SU-DHL-6 (cell line): Measurements from ENCODE around the gene LIMCH1.

Experiments
- H2AFZ ChIP-seq: fragments of 200-600 bp; sonication (generic); 2 replicates; pipeline ENCODE4 v1.6.1; 2014; ENCODE audit warnings: low read depth, mild to moderate bottlenecking, moderate library complexity, mixed read lengths, antibody characterized with exemption, low read length; ENCODE audit not compliant: severe bottlenecking
- H3F3A ChIP-seq: fragments of 200-600 bp; shearing (Covaris generic); 2 replicates; pipeline ENCODE4 v1.6.0; 2016; ENCODE audit warnings: antibody characterized with exemption, mild to moderate bottlenecking; ENCODE audit not compliant: insufficient read depth
- H3K27ac ChIP-seq: fragments of 200-600 bp; sonication (generic); 2 replicates; pipeline ENCODE4 v1.5.1; 2016; ENCODE audit warnings: low read depth, mild to moderate bottlenecking, low read length, moderate library complexity, mixed read lengths
- H3K27me3 ChIP-seq: fragments of 200-600 bp; sonication (generic), shearing (Covaris generic); 2 replicates; pipeline ENCODE4 v1.6.0; 2014; ENCODE audit warnings: mild to moderate bottlenecking, low read length
- H3K36me3 ChIP-seq: fragments of 200-600 bp; sonication (generic); 2 replicates; pipeline ENCODE4 v1.6.1; 2014; ENCODE audit warnings: mild to moderate bottlenecking, low read length, mixed read lengths
- H3K4me2 ChIP-seq: fragments of 300-600, 200-600 bp; shearing (Covaris generic), sonication (generic); 2 replicates; pipeline ENCODE4 v1.6.0; 2014; ENCODE audit warnings: low read length, low read depth, mild to moderate bottlenecking; ENCODE audit not compliant: poor library complexity, severe bottlenecking
- H3K4me3 ChIP-seq: fragments of 200-600 bp; sonication (generic); 2 replicates; pipeline ENCODE4 v1.5.1; 2014; ENCODE audit warnings: antibody characterized with exemption, low read length, mild to moderate bottlenecking, mixed read lengths; ENCODE audit not compliant: insufficient read depth, poor library complexity, severe bottlenecking
- H3K79me2 ChIP-seq: fragments of 200-600 bp; sonication (generic); 2 replicates; pipeline ENCODE4 v1.6.1; 2014; ENCODE audit warnings: mild to moderate bottlenecking, low read length, moderate library complexity; ENCODE audit not compliant: insufficient read depth
- H3K9ac ChIP-seq: fragments of 200-600 bp; sonication (generic); 2 replicates; pipeline ENCODE4 v1.7.0; 2014; ENCODE audit warnings: mild to moderate bottlenecking, low read length
- H3K9me2 ChIP-seq: fragments of 200-600 bp; sonication (generic); replicated peaks from 2 replicates; pipeline ENCODE4 v1.6.1; 2014; ENCODE audit warnings: low read length; ENCODE audit not compliant: insufficient read depth
- H3K9me3 ChIP-seq: fragments of 200-600 bp; sonication (generic); 2 replicates; pipeline ENCODE4 v1.6.1; 2014; ENCODE audit warnings: low read length, mixed read lengths; ENCODE audit not compliant: insufficient read depth
- H4K20me1 ChIP-seq: fragments of 200-600 bp; sonication (generic); 2 replicates; pipeline ENCODE4 v1.6.1; 2014; ENCODE audit warnings: low read depth, mild to moderate bottlenecking, antibody characterized with exemption, low read length, moderate library complexity, mixed read lengths
- CTCF ChIP-seq: fragments of 200-600 bp; sonication (generic); IDR thresholded peaks from one replicate; pipeline ENCODE4 v1.5.1; 2017; ENCODE audit warnings: antibody characterized with exemption, mild to moderate bottlenecking, low read length, moderate library complexity; ENCODE audit not compliant: insufficient read depth, poor library complexity, severe bottlenecking
- EZH2phosphoT487 ChIP-seq: fragments of 200-600 bp; sonication (generic), shearing (Covaris generic); conservative IDR thresholded peaks from 2 replicates; pipeline ENCODE4 v1.6.1; 2018; ENCODE audit warnings: mild to moderate bottlenecking, antibody characterized with exemption, low read length, moderate library complexity, mixed read lengths

The LIMCH1 gene

DNA sequence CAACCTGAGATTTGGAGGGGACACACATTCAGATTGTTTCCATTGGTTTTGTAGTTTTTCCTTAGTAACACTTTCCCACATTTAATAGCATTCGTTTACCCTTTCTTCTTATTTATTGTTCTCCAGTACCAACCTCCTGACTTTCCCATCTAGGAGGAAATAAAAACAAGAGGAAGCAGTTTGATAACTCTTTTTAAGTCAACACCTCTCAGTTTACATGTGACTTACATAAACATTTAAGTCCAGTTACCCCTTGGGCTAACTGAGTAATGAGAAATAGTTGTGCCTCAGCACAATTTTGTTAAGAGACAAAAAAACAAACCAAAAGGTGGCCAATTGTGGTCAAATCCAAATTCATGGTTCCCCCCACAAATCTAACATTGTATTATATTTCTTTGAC is 175.8 kb downstream of the LIMCH1 start:
- Histone ChIP-seq H2AFZ (no peak overlapping the region), H4K20me1 (no peaks in the 10 kb centered on the region), H3K27me3 (no peaks in the 10 kb centered on the region), H3K9ac (no peak overlapping the region), H3K27ac (no peak overlapping the region), H3K4me2 (no peak overlapping the region), H3K9me3 (no peaks in the 10 kb centered on the region), H3K9me2 (no peaks in the 10 kb centered on the region), H3K36me3 (no peaks in the 10 kb centered on the region), H3K79me2 (no peaks in the 10 kb centered on the region), H3F3A (no peaks in the 10 kb centered on the region), H3K4me3 (no peak overlapping the region)
- TF ChIP-seq EZH2phosphoT487 (no peak), CTCF (no peak)

- no peak overlapping the region for H2AFZ ChIP-seq
- H4K20me1 ChIP-seq: no peaks in the 10 kb centered on the region
- no peaks in the 10 kb centered on the region for H3K27me3 ChIP-seq
- TF ChIP-seq CTCF (no peak), EZH2phosphoT487 (no peak)
- H3K9me3 ChIP-seq: no peaks in the 10 kb centered on the region
- no peak overlapping the region for H3K27ac ChIP-seq
- H3K4me2 ChIP-seq: no peak overlapping the region
- no peaks in the 10 kb centered on the region for H3K9me2 ChIP-seq
- H3K9ac ChIP-seq: no peak overlapping the region
- H3F3A ChIP-seq: no peaks in the 10 kb centered on the region
- no peak overlapping the region for H3K4me3 ChIP-seq
- H3K36me3 ChIP-seq: no peaks in the 10 kb centered on the region
- no peaks in the 10 kb centered on the region for H3K79me2 ChIP-seq
These were observed 176.5 kb downstream of the LIMCH1 start for GRCh38 chr4:41714364-41715000.

DNA sequence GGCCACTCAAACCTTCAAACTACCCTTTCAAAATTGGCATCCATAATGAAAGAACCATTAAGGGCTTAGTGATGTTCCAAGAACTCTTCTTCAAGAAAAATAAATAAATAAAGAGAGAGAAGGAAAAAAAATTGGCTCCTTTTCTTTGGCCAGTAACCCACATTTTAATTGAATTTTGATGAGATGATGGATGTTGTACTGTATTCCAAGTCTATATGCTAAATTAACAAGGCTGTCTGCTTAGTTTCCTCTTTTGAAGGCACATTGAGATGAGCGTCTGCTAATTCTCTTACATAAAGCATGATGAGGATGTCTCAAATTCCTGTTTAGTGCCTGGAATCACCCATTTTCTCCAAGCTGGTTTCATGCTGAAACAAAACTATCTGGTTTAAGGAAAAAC is 177.2 kb downstream of the LIMCH1 start:
- H3K4me2 ChIP-seq: no peak overlapping the region
- no peaks in the 10 kb centered on the region for H3F3A ChIP-seq
- no peak overlapping the region for H3K9ac ChIP-seq
- H2AFZ ChIP-seq: no peak overlapping the region
- no peak for TF ChIP-seq EZH2phosphoT487
- TF ChIP-seq CTCF: no peak
- no peak overlapping the region for H3K4me3 ChIP-seq
- no peaks in the 10 kb centered on the region for H3K36me3 ChIP-seq
- H3K9me3 ChIP-seq: no peaks in the 10 kb centered on the region
- no peaks in the 10 kb centered on the region for H3K9me2 ChIP-seq
- H3K79me2 ChIP-seq: no peaks in the 10 kb centered on the region
- H4K20me1 ChIP-seq: no peaks in the 10 kb centered on the region
- H3K27ac ChIP-seq: no peak overlapping the region
- no peaks in the 10 kb centered on the region for H3K27me3 ChIP-seq
